HepG2 (cell line): Measurements from ENCODE around the gene UNC5A. TPM values are rescaled to one million over a fixed set of nuclear protein-coding genes. Genes with fewer than 3 reads are reported as not detected.

Source experiments
- ATAC-seq: fragments of 200-7000 bp; cut with Tn5 transposase; 3 replicates; pipeline ENCODE4 v1.9.1; 2020; ENCODE audit warnings: mild to moderate bottlenecking, moderate library complexity
- BruUV-seq: library from RNA; stranded (reverse); fragments of 400-500 nt; replicated peaks from 2 replicates; lab custom pipeline; 2021; lab: Mats Ljungman, UMichigan
- CTCF ChIA-PET: fragments of 300-600 bp; formaldehyde crosslinking; extraction: SDS; loops from one replicate; lab custom pipeline; 2021; ENCODE audit warnings: low total read pairs, inconsistent platforms, low intra/inter-chr PET ratio; lab: Yijun Ruan, JAX
- POLR2A ChIA-PET: fragments of 350-600 bp; sonication (Branson Sonifier 250); formaldehyde crosslinking; loops from one replicate; lab custom pipeline; 2020; ENCODE audit warnings: antibody characterized with exemption, inconsistent platforms; lab: Yijun Ruan, JAX
- DNase-seq: peaks from one replicate; pipeline ENCODE4 v3.0.0-alpha.2; 2015; ENCODE audit warnings: low spot score
- FAIRE-seq: peaks from 3 replicates; lab custom pipeline; 2011; peaks lifted over from hg19 to GRCh38; lab: Jason Lieb, UNC
- H2AFZ ChIP-seq: one replicate; pipeline ENCODE4 v1.6.1; 2011; ENCODE audit warnings: low read length, inconsistent platforms
- H3K27ac ChIP-seq: fragments of 300-600 bp; 3 replicates; pipeline ENCODE4 v1.8.0; 2011; ENCODE audit warnings: mixed run types, mild to moderate bottlenecking, mixed read lengths, low read length, inconsistent platforms; ENCODE audit not compliant: insufficient read depth; ENCODE audit errors: extremely low read length
- H3K27me3 ChIP-seq, 2 experiments: fragments of 200-600 bp in 1 of 2; 2 replicates in 1 of 2; 3 replicates in 1 of 2; pipeline versions ENCODE4 v1.6.0 to v1.8.0; 2011; ENCODE audit warnings: low read length in 2 of 2, mild to moderate bottlenecking in 2 of 2, moderate library complexity in 2 of 2, inconsistent platforms in 1 of 2; ENCODE audit not compliant: insufficient read depth in 2 of 2, control insufficient read depth in 1 of 2
- H3K36me3 ChIP-seq, 2 experiments: fragments of 200-600 bp in 1 of 2; replicated peaks in 1 of 2; 2 replicates in 1 of 2; 3 replicates in 1 of 2; pipeline versions ENCODE4 v1.5.1 to v1.8.0; 2011; ENCODE audit warnings: low read length in 2 of 2, inconsistent platforms in 1 of 2; ENCODE audit not compliant: insufficient read depth in 2 of 2, control insufficient read depth in 1 of 2
- H3K4me1 ChIP-seq: 2 replicates; pipeline ENCODE4 v1.5.1; 2012; ENCODE audit warnings: low read length, inconsistent platforms; ENCODE audit not compliant: insufficient read depth
- H3K4me2 ChIP-seq: 2 replicates; pipeline ENCODE4 v1.6.0; 2011; ENCODE audit warnings: low read depth, low read length, inconsistent platforms
- H3K4me3 ChIP-seq, 3 experiments: fragments of 200-600 bp in 1 of 3; sonication (generic), shearing (Covaris generic) in 1 of 3; replicated peaks in 1 of 3; 2 replicates each; pipeline ENCODE4 v1.5.1; 2011 to 2016; ENCODE audit warnings: low read length in 3 of 3, inconsistent platforms in 2 of 3, low read depth in 2 of 3, mild to moderate bottlenecking in 2 of 3, control low read depth in 1 of 3, mixed read lengths in 1 of 3; ENCODE audit not compliant: insufficient read depth in 1 of 3
- H3K79me2 ChIP-seq: one replicate; pipeline ENCODE4 v1.6.1; 2011; ENCODE audit warnings: low read length, inconsistent platforms; ENCODE audit not compliant: insufficient read depth
- H3K9ac ChIP-seq: 2 replicates; pipeline ENCODE4 v1.6.0; 2011; ENCODE audit warnings: mild to moderate bottlenecking, low read depth, low read length, inconsistent platforms; ENCODE audit not compliant: insufficient read depth
- H3K9me3 ChIP-seq: 2 replicates; pipeline ENCODE4 v1.5.1; 2012; ENCODE audit warnings: mild to moderate bottlenecking, low read length
- H4K20me1 ChIP-seq: 2 replicates; pipeline ENCODE4 v1.6.0; 2011; ENCODE audit warnings: inconsistent platforms, mild to moderate bottlenecking, low read length, moderate library complexity; ENCODE audit not compliant: insufficient read depth
- BCL6 ChIP-seq: IDR thresholded peaks from 2 replicates; pipeline ENCODE4 v1.6.1; 2016; ENCODE audit warnings: missing genetic modification reagents, missing compliant biosample characterization
- CHD2 ChIP-seq: IDR thresholded peaks from 2 replicates; pipeline ENCODE4 v1.6.1; 2011; ENCODE audit warnings: low read depth, low read length, improper control_type of control experiment
- HIVEP1 ChIP-seq: sonication (generic); formaldehyde crosslinking; IDR thresholded peaks from 2 replicates; pipeline ENCODE4 v1.4.0; 2020; ENCODE audit warnings: mild to moderate bottlenecking, missing genetic modification reagents
- NFRKB ChIP-seq: fragments of 450-650 bp; IDR thresholded peaks from 2 replicates; pipeline ENCODE4 v1.6.1; 2017
- RFX5 ChIP-seq: IDR thresholded peaks from 2 replicates; pipeline ENCODE4 v1.6.1; 2011; ENCODE audit warnings: low read depth, low read length, improper control_type of control experiment
- SMYD3 ChIP-seq: sonication (generic); formaldehyde crosslinking; IDR thresholded peaks from 2 replicates; pipeline ENCODE4 v1.8.1; 2023; ENCODE audit warnings: mild to moderate bottlenecking, missing genetic modification reagents
- TEF ChIP-seq: sonication (generic); formaldehyde crosslinking; IDR thresholded peaks from 2 replicates; pipeline ENCODE4 v1.5.0; 2020; ENCODE audit warnings: missing genetic modification reagents
- WGBS: methylation state at CpG from one replicate; pipeline ENCODE4 v1.1.6; 2017; ENCODE audit warnings: low lambda C conversion rate; 5-methylcytosine and 5-hydroxymethylcytosine counted together
- in situ Hi-C: cut with HindIII; loops from 2 replicates; pipeline ENCODE4 v1.10.0; 2017; ENCODE audit warnings: low pct_unique_long_range_greater_than_20kb; ENCODE audit not compliant: extremely low pct_ligation_motif_present
- intact Hi-C: fragments of 100-400 bp; cut with micrococcal nuclease; formaldehyde crosslinking; loops from one replicate; pipeline ENCODE4 v1.10.0; 2022; ENCODE audit not compliant: unreplicated experiment
- polyA plus RNA-seq, 8 experiments: library from polyadenylated mRNA; depleted of rRNA in 3 of 8; stranded (reverse) in 7 of 8; unstranded in 1 of 8; fragments of >200 nt; fragmentation: Illumina TruSeq in 4 of 8; extraction: Trizol in 4 of 8; gene quantifications; 2 replicates each; pipeline versions ENCODE4 v1.2.1 to v1.2.3, GENCODE V29; 2011 to 2016; ENCODE audit warnings: low read depth in 4 of 8, missing spikeins in 1 of 8, mixed read lengths in 1 of 8; ENCODE audit not compliant: insufficient read depth in 1 of 8
- total RNA-seq, 5 experiments: library from RNA; depleted of rRNA; stranded (reverse); fragments of >200 nt; fragmentation: Illumina TruSeq; extraction: Trizol; gene quantifications; 2 replicates each; pipeline ENCODE4 v1.2.3, GENCODE V29; 2016; ENCODE audit warnings: low read depth in 1 of 5

Gene UNC5A
- total and polyA plus RNA-seq, 2 of the 13 experiments (the other 11 are each of a cell fraction or from before 2014, with no cell fraction given): not detected

- no peak for TF ChIP-seq CHD2
These were observed 29.3 kb upstream of the UNC5A start (continued) for GRCh38 chr5:176781054-176781375.

- BruUV-seq: no TSS peak
- DNase-seq (no peak), FAIRE-seq (no peak), ATAC-seq (no peak)
- Histone ChIP-seq H3K9ac (no peak overlapping the region), H2AFZ (no peak overlapping the region), H3K4me3 (no peak overlapping the region), H3K9me3 (no peaks in the 10 kb centered on the region), H3K27ac (no peak overlapping the region), H3K27me3 (peaks cover 18 to 62% of the 10 kb centered on the region in 2 experiments; a peak in 4 of 5 replicates), H3K4me1 (peaks cover 13% of the 10 kb centered on the region), H3K36me3 (no peaks in the 10 kb centered on the region), H3K4me2 (no peak overlapping the region), H3K79me2 (no peaks in the 10 kb centered on the region), H4K20me1 (no peaks in the 10 kb centered on the region)
- CTCF ChIA-PET: no interaction called here
- POLR2A ChIA-PET: no interaction called here
- TF ChIP-seq SMYD3 (CRISPR knock-in tag) (no peak), TEF (CRISPR knock-in tag) (no peak), HIVEP1 (CRISPR knock-in tag) (no peak), NFRKB (no peak), BCL6 (CRISPR knock-in tag) (no peak), RFX5 (no peak)
- WGBS: 64% methylated on average over 10 of the region's 17 CpGs
- intact Hi-C loops (no loop called here), in situ Hi-C loops (no loop called here)
These were observed 28.5 kb upstream of the UNC5A start for GRCh38 chr5:176781638-176782570.
